ENCODE measurements around the gene CRIP3.
"Not testable (repeated sequence)": the region's sequence is repeated elsewhere in the genome, so short reads cannot be mapped to it uniquely, and the experiment has no call there.

Gene CRIP3, protein sequence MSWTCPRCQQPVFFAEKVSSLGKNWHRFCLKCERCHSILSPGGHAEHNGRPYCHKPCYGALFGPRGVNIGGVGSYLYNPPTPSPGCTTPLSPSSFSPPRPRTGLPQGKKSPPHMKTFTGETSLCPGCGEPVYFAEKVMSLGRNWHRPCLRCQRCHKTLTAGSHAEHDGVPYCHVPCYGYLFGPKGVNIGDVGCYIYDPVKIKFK

GRCh38 chr6:43308101-43308989 lies at the start of gene CRIP3:
Gene CRIP3, minus strand, starts transcription at chr6:43308826. Its CDS starts 34 bp downstream, at chr6:43308792.
- peak; percentile 47 for TF ChIP-seq CTCF (IDR thresholded peaks at IDR 0.05; ENCODE audit: low read depth, low read length)
- peak; percentile 65 to 75 for DNase-seq (ENCODE audit: low read depth in 2 of 2)
- peak within 1 kb of the TSS; percentile 36 to 41 for H3K4me3 ChIP-seq (replicated peaks in 1 of 2; ENCODE audit: low read depth in 2 of 2, low read length in 2 of 2)

GRCh38 chr6:43355862-43356590 lies 47.4 kb upstream of the CRIP3 start:
- peak; percentile 19 to 46 for DNase-seq (ENCODE audit: low read depth in 2 of 2)
- no peak overlapping the region for H3K4me3 ChIP-seq (replicated peaks in 1 of 2; ENCODE audit: low read depth in 2 of 2, low read length in 2 of 2)
- peak; percentile 36 for TF ChIP-seq CTCF (IDR thresholded peaks at IDR 0.05; ENCODE audit: low read depth, low read length)

DNA sequence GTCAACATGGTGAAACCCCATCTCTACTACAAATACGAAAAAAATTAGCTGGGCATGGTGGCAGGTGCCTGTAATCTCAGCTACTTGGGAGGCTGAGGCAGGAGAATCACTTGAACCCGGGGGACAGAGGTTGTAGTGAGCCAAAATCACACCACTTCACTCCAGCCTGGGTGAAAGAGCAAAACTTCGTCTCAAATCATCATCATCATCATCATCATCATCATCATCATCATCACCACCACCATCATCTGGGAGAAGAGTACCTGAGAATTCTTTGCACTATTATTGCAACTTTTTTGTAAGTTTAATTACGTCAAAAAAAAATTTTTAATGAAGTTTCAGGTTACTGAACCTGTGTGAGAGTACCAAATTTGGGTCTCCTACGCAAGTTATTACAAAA lies 43.3 kb upstream of the CRIP3 start:
- not testable (repeated sequence) for DNase-seq (ENCODE audit: low read depth in 2 of 2)

DNA sequence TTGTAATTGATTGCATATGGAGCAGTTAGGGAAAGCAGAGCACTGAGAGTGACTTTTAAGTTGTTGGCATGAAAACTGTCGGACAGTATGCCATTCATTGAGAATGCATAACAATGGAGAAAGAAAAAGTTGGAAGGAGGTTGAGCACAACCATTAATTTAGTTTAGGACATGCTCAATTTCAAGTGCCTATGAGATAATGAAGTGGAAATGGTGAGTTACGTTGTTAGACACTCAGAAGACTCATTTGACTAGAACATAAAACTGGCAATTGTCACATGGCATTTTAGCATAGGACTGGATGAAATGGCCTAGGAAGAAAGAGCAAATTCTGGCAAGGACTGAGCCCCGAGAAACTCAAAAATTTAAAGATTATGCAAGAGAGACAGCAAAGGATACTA lies 38.8 kb upstream of the CRIP3 start:
- no peak for TF ChIP-seq CTCF (IDR thresholded peaks at IDR 0.05; ENCODE audit: low read depth, low read length)
- no peak overlapping the region for H3K4me3 ChIP-seq (replicated peaks in 1 of 2; ENCODE audit: low read depth in 2 of 2, low read length in 2 of 2)
- DNase-seq (ENCODE audit: low read depth in 2 of 2): no peak

More for the DNA sequence above, 43.3 kb upstream of the CRIP3 start:
- H3K4me3 ChIP-seq (replicated peaks in 1 of 2; ENCODE audit: low read depth in 2 of 2, low read length in 2 of 2): not testable (repeated sequence)

DNA sequence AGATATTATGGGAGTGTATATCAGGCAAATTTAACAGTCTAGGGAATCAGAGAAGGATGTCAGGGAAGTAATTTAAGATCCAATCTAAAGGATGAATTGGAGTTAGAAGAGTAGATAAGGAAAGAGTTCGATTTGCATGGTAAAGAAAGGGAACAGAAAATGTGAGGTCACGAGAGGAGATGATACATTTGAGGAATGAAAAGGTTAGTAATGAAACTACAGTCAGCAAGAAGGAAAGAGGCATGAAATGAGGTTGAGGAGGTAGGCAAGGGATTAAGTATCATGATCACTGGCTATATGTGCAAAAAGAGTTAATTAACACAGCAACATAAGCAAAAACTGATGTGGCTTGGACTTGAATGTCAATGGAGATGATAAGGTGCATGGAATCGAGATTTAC lies 38.4 kb upstream of the CRIP3 start:
- no peak for DNase-seq (ENCODE audit: low read depth in 2 of 2)
- H3K4me3 ChIP-seq (replicated peaks in 1 of 2; ENCODE audit: low read depth in 2 of 2, low read length in 2 of 2): no peak overlapping the region
- no peak for TF ChIP-seq CTCF (IDR thresholded peaks at IDR 0.05; ENCODE audit: low read depth, low read length)

DNA sequence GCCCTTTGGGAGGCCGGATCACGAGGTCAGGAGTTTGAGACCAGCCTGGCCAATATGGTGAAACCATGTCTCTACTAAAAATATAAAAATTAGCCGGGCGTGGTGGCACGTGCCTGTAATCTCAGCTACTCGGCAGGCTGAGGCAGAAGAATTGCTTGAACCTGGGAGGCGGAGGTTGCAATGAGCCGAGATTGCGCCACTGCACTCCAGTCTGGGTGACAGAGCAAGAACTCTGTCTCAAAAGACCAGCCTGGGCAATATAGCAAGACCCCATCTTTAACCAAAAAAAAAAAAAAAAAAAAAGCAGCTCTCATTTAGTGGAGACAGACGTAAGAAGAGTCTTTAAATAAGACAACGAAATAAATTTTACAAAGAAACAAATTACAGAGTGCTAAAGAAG lies 37.6 kb upstream of the CRIP3 start:
- H3K4me3 ChIP-seq (replicated peaks in 1 of 2; ENCODE audit: low read depth in 2 of 2, low read length in 2 of 2); DNase-seq (ENCODE audit: low read depth in 2 of 2): not testable (repeated sequence)

GRCh38 chr6:43339168-43339567 lies 30.5 kb upstream of the CRIP3 start:
- no peak for TF ChIP-seq CTCF (IDR thresholded peaks at IDR 0.05; ENCODE audit: low read depth, low read length)
- DNase-seq (ENCODE audit: low read depth in 2 of 2): no peak
- no peak overlapping the region for H3K4me3 ChIP-seq (replicated peaks in 1 of 2; ENCODE audit: low read depth in 2 of 2, low read length in 2 of 2)
